ENCODE data around the gene ROR2. TPM values are rescaled to one million over a fixed set of nuclear protein-coding genes. Genes with fewer than 3 reads are reported as not detected.

Gene ROR2
- total RNA-seq, 4 donors from 2014 or later, result 9.5 to 17.7 (median 15.9) TPM

- no peaks in the 10 kb centered on the region for H3K9me3 ChIP-seq
- no peaks in the 10 kb centered on the region for H3K36me3 ChIP-seq
- H3K4me3 ChIP-seq (replicated peaks in 1 of 3), result no peak overlapping the region
- H3K4me1 ChIP-seq, result peaks cover 15 to 23% of the 10 kb centered on the region in 2 donors
- TF ChIP-seq CTCF (IDR thresholded peaks at IDR 0.05) (no peak), POLR2A (IDR thresholded peaks at IDR 0.05) (no peak)
- no peak for DNase-seq
- peak overlapping the region; percentile 92 to 99 (median 95) for H3K27ac ChIP-seq
- H3K27me3 ChIP-seq, result no peaks in the 10 kb centered on the region
- 91 to 97% methylated on average over 12 to 15 of the region's 15 CpGs for WGBS, 2 donors
- intact Hi-C loops (cut with DNase I), result no loop called here
Observed at GRCh38 chr9:91818647-91819403, 131.2 kb downstream of the ROR2 start.

- WGBS, 2 donors, result 47 to 59% methylated on average over 3 of the region's 3 CpGs
- Histone ChIP-seq H3K27ac (peak overlapping the region; percentile 92 to 99 (median 95)), H3K36me3 (no peaks in the 10 kb centered on the region), H3K9me3 (no peaks in the 10 kb centered on the region), H3K4me3 (replicated peaks in 1 of 3) (no peak overlapping the region), H3K4me1 (peaks cover 15 to 23% of the 10 kb centered on the region in 2 donors), H3K27me3 (no peaks in the 10 kb centered on the region)
- intact Hi-C loops (cut with DNase I), result no loop called here
- no peak for DNase-seq
- TF ChIP-seq POLR2A (IDR thresholded peaks at IDR 0.05), result no peak
- TF ChIP-seq CTCF (IDR thresholded peaks at IDR 0.05), result no peak
Observed at GRCh38 chr9:91818225-91818585, 131.8 kb downstream of the ROR2 start.

GRCh38 chr9:91817493-91818224 is 132.4 kb downstream of the ROR2 start:
- no peak overlapping the region for H3K4me3 ChIP-seq (replicated peaks in 1 of 3)
- H3K27ac ChIP-seq, result peak overlapping the region; percentile 92 to 99 (median 95)
- 11 to 19% methylated on average over 20 of the region's 20 CpGs for WGBS, 2 donors
- no peaks in the 10 kb centered on the region for H3K9me3 ChIP-seq
- intact Hi-C loops (cut with DNase I), result no loop called here
- H3K27me3 ChIP-seq, result no peaks in the 10 kb centered on the region
- peak; percentile 63 to 66 for DNase-seq
- TF ChIP-seq CTCF (IDR thresholded peaks at IDR 0.05), result no peak
- peak in 1 of 2 donors; percentile 64 for TF ChIP-seq POLR2A (IDR thresholded peaks at IDR 0.05)
- H3K36me3 ChIP-seq, result no peaks in the 10 kb centered on the region
- H3K4me1 ChIP-seq, result peaks cover 15 to 23% of the 10 kb centered on the region in 2 donors

- 69 to 83% methylated on average over 2 to 7 of the region's 8 CpGs for WGBS, 2 donors
- no peak for TF ChIP-seq POLR2A (IDR thresholded peaks at IDR 0.05)
- no peak for TF ChIP-seq CTCF (IDR thresholded peaks at IDR 0.05)
- H3K27ac ChIP-seq, result peak overlapping the region; percentile 92 to 99 (median 95)
- H3K4me1 ChIP-seq, result peaks cover 15 to 23% of the 10 kb centered on the region in 2 donors
- H3K9me3 ChIP-seq, result no peaks in the 10 kb centered on the region
- no peaks in the 10 kb centered on the region for H3K36me3 ChIP-seq
- no peak for DNase-seq
- no peak overlapping the region for H3K4me3 ChIP-seq (replicated peaks in 1 of 3)
- H3K27me3 ChIP-seq, result no peaks in the 10 kb centered on the region
- intact Hi-C loops (cut with DNase I), result no loop called here
Observed at GRCh38 chr9:91817106-91817492, 132.9 kb downstream of the ROR2 start.

- Histone ChIP-seq H3K4me1 (peaks cover 15 to 23% of the 10 kb centered on the region in 2 donors), H3K36me3 (no peaks in the 10 kb centered on the region), H3K4me3 (replicated peaks in 1 of 3) (no peak overlapping the region), H3K27ac (peak overlapping the region in 2 of 3 donors; percentile 92 to 95), H3K9me3 (no peaks in the 10 kb centered on the region), H3K27me3 (no peaks in the 10 kb centered on the region)
- TF ChIP-seq POLR2A (IDR thresholded peaks at IDR 0.05) (no peak), CTCF (IDR thresholded peaks at IDR 0.05) (no peak)
- no peak for DNase-seq
- 92 to 98% methylated on average over 9 of the region's 9 CpGs for WGBS, 2 donors
- intact Hi-C loops (cut with DNase I), result no loop called here
Observed at GRCh38 chr9:91816356-91816755, 133.7 kb downstream of the ROR2 start.

All from thyroid gland (tissue), 4 donors.